ENCODE results near the gene CLEC10A. TPM values are rescaled to one million over a fixed set of nuclear protein-coding genes. Genes with fewer than 3 reads are reported as not detected.
"Not testable (repeated sequence)": the region's sequence is repeated elsewhere in the genome, so short reads cannot be mapped to it uniquely, and the experiment has no call there.

Gene CLEC10A
- total and polyA plus RNA-seq, 2 experiments from 2014 or later = 0.21 to 0.37 TPM

- no peaks in the 10 kb centered on the region for H4K20me1 ChIP-seq (ENCODE audit: insufficient read depth, poor library complexity, severe bottlenecking)
- no peak for DNase-seq (ENCODE audit: low spot score)
- no peaks in the 10 kb centered on the region for H3K4me1 ChIP-seq (ENCODE audit: insufficient read depth)
- H3K9me2 ChIP-seq (replicated peaks; ENCODE audit: insufficient read depth) = no peaks in the 10 kb centered on the region
- no peaks in the 10 kb centered on the region for H3K79me2 ChIP-seq
- no peaks in the 10 kb centered on the region for H3K9me3 ChIP-seq (ENCODE audit: low read depth)
- H3K4me3 ChIP-seq = no peak overlapping the region
- H3K27ac ChIP-seq = no peak overlapping the region
- no peak overlapping the region for H3K4me2 ChIP-seq
- no peaks in the 10 kb centered on the region for H3K36me3 ChIP-seq (replicated peaks; ENCODE audit: insufficient read depth, low read depth)
- H2AFZ ChIP-seq = no peak overlapping the region
- 89% methylated on average over 6 of the region's 6 CpGs for WGBS (ENCODE audit: low lambda C conversion rate, missing lambda C conversion rate)
- H3K27me3 ChIP-seq = peaks cover 3% of the 10 kb centered on the region
- TF ChIP-seq EZH2phosphoT487 (IDR thresholded peaks at IDR 0.05; ENCODE audit: low read depth, severe bottlenecking, unreplicated experiment) = no peak
- no peak for TF ChIP-seq EZH2 (IDR thresholded peaks at IDR 0.05; ENCODE audit: borderline replicate concordance)
- TF ChIP-seq CTCF (IDR thresholded peaks at IDR 0.05; ENCODE audit: poor library complexity) = no peak
Observed at GRCh38 chr17:7102421-7102820, 22.4 kb upstream of the CLEC10A start.

- Histone ChIP-seq H3K9me2 (replicated peaks; ENCODE audit: insufficient read depth) (no peaks in the 10 kb centered on the region), H3K4me1 (ENCODE audit: insufficient read depth) (no peaks in the 10 kb centered on the region), H4K20me1 (ENCODE audit: insufficient read depth, poor library complexity, severe bottlenecking) (no peaks in the 10 kb centered on the region), H3K4me2 (no peak overlapping the region), H3K27ac (no peak overlapping the region), H2AFZ (no peak overlapping the region), H3K4me3 (no peak overlapping the region), H3K27me3 (peaks cover 3% of the 10 kb centered on the region), H3K79me2 (no peaks in the 10 kb centered on the region), H3K36me3 (replicated peaks; ENCODE audit: insufficient read depth, low read depth) (no peaks in the 10 kb centered on the region), H3K9me3 (ENCODE audit: low read depth) (no peaks in the 10 kb centered on the region)
- no peak for DNase-seq (ENCODE audit: low spot score)
- WGBS (ENCODE audit: low lambda C conversion rate, missing lambda C conversion rate) = 96% methylated on average over 14 of the region's 14 CpGs
- TF ChIP-seq EZH2 (IDR thresholded peaks at IDR 0.05; ENCODE audit: borderline replicate concordance) (no peak), CTCF (IDR thresholded peaks at IDR 0.05; ENCODE audit: poor library complexity) (no peak), EZH2phosphoT487 (IDR thresholded peaks at IDR 0.05; ENCODE audit: low read depth, severe bottlenecking, unreplicated experiment) (no peak)
Observed at GRCh38 chr17:7101531-7101930, 21.5 kb upstream of the CLEC10A start.

- H3K27me3 ChIP-seq; H3K27ac ChIP-seq; H3K9me3 ChIP-seq (ENCODE audit: low read depth); H3K79me2 ChIP-seq; DNase-seq (ENCODE audit: low spot score); H4K20me1 ChIP-seq (ENCODE audit: insufficient read depth, poor library complexity, severe bottlenecking); H2AFZ ChIP-seq; H3K4me3 ChIP-seq; H3K4me1 ChIP-seq (ENCODE audit: insufficient read depth); H3K36me3 ChIP-seq (replicated peaks; ENCODE audit: insufficient read depth, low read depth); H3K9me2 ChIP-seq (replicated peaks; ENCODE audit: insufficient read depth): not testable (repeated sequence)
- 42% methylated on average over 29 of the region's 50 CpGs for WGBS (ENCODE audit: low lambda C conversion rate, missing lambda C conversion rate)
- H3K4me2 ChIP-seq = peak overlapping the region; percentile 69
Observed at GRCh38 chr17:7100641-7101379, 20.8 kb upstream of the CLEC10A start.

- no peaks in the 10 kb centered on the region for H3K36me3 ChIP-seq (replicated peaks; ENCODE audit: insufficient read depth, low read depth)
- TF ChIP-seq CTCF (IDR thresholded peaks at IDR 0.05; ENCODE audit: poor library complexity) = no peak
- no peak for TF ChIP-seq EZH2phosphoT487 (IDR thresholded peaks at IDR 0.05; ENCODE audit: low read depth, severe bottlenecking, unreplicated experiment)
- no peak for TF ChIP-seq EZH2 (IDR thresholded peaks at IDR 0.05; ENCODE audit: borderline replicate concordance)
- no peak overlapping the region for H2AFZ ChIP-seq
- no peak overlapping the region for H3K4me2 ChIP-seq
- no peaks in the 10 kb centered on the region for H3K9me3 ChIP-seq (ENCODE audit: low read depth)
- no peak for DNase-seq (ENCODE audit: low spot score)
- 94% methylated on average over 12 of the region's 13 CpGs for WGBS (ENCODE audit: low lambda C conversion rate, missing lambda C conversion rate)
- no peak overlapping the region for H3K27ac ChIP-seq
- no peaks in the 10 kb centered on the region for H3K9me2 ChIP-seq (replicated peaks; ENCODE audit: insufficient read depth)
- no peaks in the 10 kb centered on the region for H3K79me2 ChIP-seq
- H3K4me1 ChIP-seq (ENCODE audit: insufficient read depth) = no peaks in the 10 kb centered on the region
- H3K27me3 ChIP-seq = peaks cover 3% of the 10 kb centered on the region
- no peaks in the 10 kb centered on the region for H4K20me1 ChIP-seq (ENCODE audit: insufficient read depth, poor library complexity, severe bottlenecking)
- H3K4me3 ChIP-seq = no peak overlapping the region
Observed at GRCh38 chr17:7098802-7099459, 18.9 kb upstream of the CLEC10A start.

Measured in hepatocyte (in vitro differentiated cells).